ENCODE measurements around the gene ULBP1. TPM values are rescaled to one million over a fixed set of nuclear protein-coding genes. Genes with fewer than 3 reads are reported as not detected.

Gene ULBP1
- polyA plus RNA-seq, 3 donors, result 0.06 to 0.79 (median 0.09) TPM

DNA sequence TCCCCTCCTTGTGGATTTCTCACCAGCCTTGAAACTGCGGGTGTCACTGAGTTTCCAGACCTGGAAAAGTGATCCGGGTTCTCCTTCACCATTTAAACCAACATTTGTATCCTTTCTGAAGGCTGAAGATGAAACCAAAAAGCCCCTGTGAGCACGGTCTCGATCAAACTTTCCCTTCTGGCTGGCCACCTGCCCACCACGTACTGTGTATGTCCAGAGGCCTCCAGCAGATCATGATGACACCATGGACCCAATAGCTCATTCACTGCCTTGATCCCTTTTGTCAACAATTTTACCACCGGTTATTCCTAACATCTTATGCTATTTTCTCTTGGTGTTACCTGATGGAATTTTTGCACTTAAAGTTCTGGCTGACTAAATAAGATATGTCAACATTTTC lies 15.6 kb downstream of the ULBP1 start:
- Mint-ChIP-seq H3K4me3 (peak overlapping the region in 1 of 2 donors; percentile 53), H3K36me3 (no peaks in the 10 kb centered on the region), H3K9me3 (peaks cover 0 to 21% (median 5%) of the 10 kb centered on the region in 7 donors), H3K4me1 (no peaks in the 10 kb centered on the region), H3K27me3 (ENCODE audit: low read depth in 3 of 3) (peaks cover 57 to 94% (median 71%) of the 10 kb centered on the region in 3 donors), H3K27ac (no peak overlapping the region)
- Histone ChIP-seq H3K36me3 (replicated peaks in 1 of 2; ENCODE audit: control insufficient read depth in 1 of 2, insufficient read depth in 2 of 2, low read length in 2 of 2) (no peaks in the 10 kb centered on the region), H3K9ac (ENCODE audit: insufficient read depth, low read length, poor library complexity, severe bottlenecking) (no peak overlapping the region), H3K4me3 (replicated peaks in 1 of 3; ENCODE audit: low read depth in 2 of 3, low read length in 3 of 3) (no peak overlapping the region), H3K4me2 (replicated peaks; ENCODE audit: extremely low read depth, low read length, poor library complexity, severe bottlenecking) (no peak overlapping the region), H3K4me1 (ENCODE audit: control insufficient read depth in 1 of 2, insufficient read depth in 2 of 2, low read length in 2 of 2) (no peaks in the 10 kb centered on the region), H2AFZ (ENCODE audit: insufficient read depth, low read depth, low read length, poor library complexity, severe bottlenecking) (no peak overlapping the region), H3K79me2 (ENCODE audit: insufficient read depth, low read length) (no peaks in the 10 kb centered on the region), H4K20me1 (ENCODE audit: insufficient read depth, low read length) (no peaks in the 10 kb centered on the region), H3K27ac (ENCODE audit: low read depth in 1 of 2, low read length in 2 of 2) (no peak overlapping the region), H3K27me3 (ENCODE audit: control insufficient read depth in 2 of 2, insufficient read depth in 2 of 2, low read length in 2 of 2) (peaks cover 17 to 72% of the 10 kb centered on the region in 2 donors), H3K9me3 (replicated peaks in 1 of 2; ENCODE audit: control insufficient read depth in 1 of 2, insufficient read depth in 1 of 2, low read length in 2 of 2) (peaks cover 0 to 3% of the 10 kb centered on the region in 2 donors)
- WGBS (ENCODE audit: insufficient coverage), result 77% methylated on average over 5 of the region's 6 CpGs
- TF ChIP-seq, protein P1, sequence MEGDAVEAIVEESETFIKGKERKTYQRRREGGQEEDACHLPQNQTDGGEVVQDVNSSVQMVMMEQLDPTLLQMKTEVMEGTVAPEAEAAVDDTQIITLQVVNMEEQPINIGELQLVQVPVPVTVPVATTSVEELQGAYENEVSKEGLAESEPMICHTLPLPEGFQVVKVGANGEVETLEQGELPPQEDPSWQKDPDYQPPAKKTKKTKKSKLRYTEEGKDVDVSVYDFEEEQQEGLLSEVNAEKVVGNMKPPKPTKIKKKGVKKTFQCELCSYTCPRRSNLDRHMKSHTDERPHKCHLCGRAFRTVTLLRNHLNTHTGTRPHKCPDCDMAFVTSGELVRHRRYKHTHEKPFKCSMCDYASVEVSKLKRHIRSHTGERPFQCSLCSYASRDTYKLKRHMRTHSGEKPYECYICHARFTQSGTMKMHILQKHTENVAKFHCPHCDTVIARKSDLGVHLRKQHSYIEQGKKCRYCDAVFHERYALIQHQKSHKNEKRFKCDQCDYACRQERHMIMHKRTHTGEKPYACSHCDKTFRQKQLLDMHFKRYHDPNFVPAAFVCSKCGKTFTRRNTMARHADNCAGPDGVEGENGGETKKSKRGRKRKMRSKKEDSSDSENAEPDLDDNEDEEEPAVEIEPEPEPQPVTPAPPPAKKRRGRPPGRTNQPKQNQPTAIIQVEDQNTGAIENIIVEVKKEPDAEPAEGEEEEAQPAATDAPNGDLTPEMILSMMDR (IDR thresholded peaks at IDR 0.05), result no peak
- no peak for DNase-seq
- intact Hi-C loops (cut with micrococcal nuclease), result no loop called here

DNA sequence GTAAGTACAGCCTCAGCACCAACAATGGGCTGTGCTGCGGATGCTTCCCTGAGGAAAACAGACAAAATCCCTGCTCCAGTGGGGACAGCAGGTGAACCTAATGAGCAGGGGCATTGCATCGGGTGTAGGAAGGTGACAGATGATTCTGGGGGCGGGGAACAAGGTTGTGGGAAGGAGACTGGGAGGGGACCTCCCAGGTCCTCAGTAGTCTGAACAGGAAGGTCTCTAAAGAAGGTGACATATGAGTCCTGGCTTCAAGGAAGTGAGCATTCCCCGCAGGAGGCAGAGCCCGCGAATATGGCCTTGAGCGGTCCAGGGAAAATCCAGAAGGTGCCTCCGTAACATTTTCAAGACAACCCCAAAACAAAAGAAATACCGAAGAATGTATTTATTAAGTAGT lies 19.4 kb downstream of the ULBP1 start:
- no peak overlapping the region for H2AFZ ChIP-seq (ENCODE audit: insufficient read depth, low read depth, low read length, poor library complexity, severe bottlenecking)
- TF ChIP-seq, protein P1 (IDR thresholded peaks at IDR 0.05), result no peak
- H3K4me3 Mint-ChIP-seq, result peak overlapping the region in 1 of 2 donors; percentile 54
- H3K36me3 Mint-ChIP-seq, result peaks cover 0 to 6% of the 10 kb centered on the region in 2 donors
- no peak overlapping the region for H3K4me3 ChIP-seq (replicated peaks in 1 of 3; ENCODE audit: low read depth in 2 of 3, low read length in 3 of 3)
- H3K36me3 ChIP-seq (replicated peaks in 1 of 2; ENCODE audit: control insufficient read depth in 1 of 2, insufficient read depth in 2 of 2, low read length in 2 of 2), result no peaks in the 10 kb centered on the region
- WGBS (ENCODE audit: insufficient coverage), result 13% methylated on average over 3 of the region's 9 CpGs
- peak overlapping the region in 2 of 7 donors; percentile 4 to 72 for H3K27ac Mint-ChIP-seq
- H3K9me3 Mint-ChIP-seq, result peaks cover 2 to 43% (median 16%) of the 10 kb centered on the region in 7 donors
- no peaks in the 10 kb centered on the region for H3K4me1 ChIP-seq (ENCODE audit: control insufficient read depth in 1 of 2, insufficient read depth in 2 of 2, low read length in 2 of 2)
- peaks cover 78 to 97% (median 91%) of the 10 kb centered on the region in 3 donors for H3K27me3 Mint-ChIP-seq (ENCODE audit: low read depth in 3 of 3)
- H3K9ac ChIP-seq (ENCODE audit: insufficient read depth, low read length, poor library complexity, severe bottlenecking), result no peak overlapping the region
- DNase-seq, result no peak
- H4K20me1 ChIP-seq (ENCODE audit: insufficient read depth, low read length), result no peaks in the 10 kb centered on the region
- peaks cover 52 to 89% of the 10 kb centered on the region in 2 donors for H3K27me3 ChIP-seq (ENCODE audit: control insufficient read depth in 2 of 2, insufficient read depth in 2 of 2, low read length in 2 of 2)
- H3K4me2 ChIP-seq (replicated peaks; ENCODE audit: extremely low read depth, low read length, poor library complexity, severe bottlenecking), result no peak overlapping the region
- intact Hi-C loops (cut with micrococcal nuclease), result no loop called here
- H3K4me1 Mint-ChIP-seq, result no peaks in the 10 kb centered on the region
- peaks cover 3 to 15% of the 10 kb centered on the region in 2 donors for H3K9me3 ChIP-seq (replicated peaks in 1 of 2; ENCODE audit: control insufficient read depth in 1 of 2, insufficient read depth in 1 of 2, low read length in 2 of 2)
- no peak overlapping the region for H3K27ac ChIP-seq (ENCODE audit: low read depth in 1 of 2, low read length in 2 of 2)
- H3K79me2 ChIP-seq (ENCODE audit: insufficient read depth, low read length), result no peaks in the 10 kb centered on the region
